A673 (cell line): Measurements from ENCODE around the gene ERP27.

Experiments
- CTCF ChIP-seq: fragments of 300-800, 200-600 bp; sonication (generic); conservative IDR thresholded peaks from 2 replicates; pipeline ENCODE4 v1.5.1; 2017; ENCODE audit warnings: low read depth, mild to moderate bottlenecking, antibody characterized with exemption, low read length, moderate library complexity, mixed read lengths
- EZH2 ChIP-seq: fragments of 200-600 bp; sonication (generic); IDR thresholded peaks from 2 replicates; pipeline ENCODE4 v1.6.1; 2017; ENCODE audit warnings: borderline replicate concordance, low read depth, mild to moderate bottlenecking, mixed read lengths, antibody characterized with exemption, low read length; ENCODE audit not compliant: poor library complexity, severe bottlenecking

- TF ChIP-seq CTCF (no peak), EZH2 (no peak)
Measured at GRCh38 chr12:14960548-14961465, 22.5 kb upstream of the ERP27 start.
